ENCODE measurements around the gene LPP.

Gene LPP, protein sequence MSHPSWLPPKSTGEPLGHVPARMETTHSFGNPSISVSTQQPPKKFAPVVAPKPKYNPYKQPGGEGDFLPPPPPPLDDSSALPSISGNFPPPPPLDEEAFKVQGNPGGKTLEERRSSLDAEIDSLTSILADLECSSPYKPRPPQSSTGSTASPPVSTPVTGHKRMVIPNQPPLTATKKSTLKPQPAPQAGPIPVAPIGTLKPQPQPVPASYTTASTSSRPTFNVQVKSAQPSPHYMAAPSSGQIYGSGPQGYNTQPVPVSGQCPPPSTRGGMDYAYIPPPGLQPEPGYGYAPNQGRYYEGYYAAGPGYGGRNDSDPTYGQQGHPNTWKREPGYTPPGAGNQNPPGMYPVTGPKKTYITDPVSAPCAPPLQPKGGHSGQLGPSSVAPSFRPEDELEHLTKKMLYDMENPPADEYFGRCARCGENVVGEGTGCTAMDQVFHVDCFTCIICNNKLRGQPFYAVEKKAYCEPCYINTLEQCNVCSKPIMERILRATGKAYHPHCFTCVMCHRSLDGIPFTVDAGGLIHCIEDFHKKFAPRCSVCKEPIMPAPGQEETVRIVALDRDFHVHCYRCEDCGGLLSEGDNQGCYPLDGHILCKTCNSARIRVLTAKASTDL

DNA sequence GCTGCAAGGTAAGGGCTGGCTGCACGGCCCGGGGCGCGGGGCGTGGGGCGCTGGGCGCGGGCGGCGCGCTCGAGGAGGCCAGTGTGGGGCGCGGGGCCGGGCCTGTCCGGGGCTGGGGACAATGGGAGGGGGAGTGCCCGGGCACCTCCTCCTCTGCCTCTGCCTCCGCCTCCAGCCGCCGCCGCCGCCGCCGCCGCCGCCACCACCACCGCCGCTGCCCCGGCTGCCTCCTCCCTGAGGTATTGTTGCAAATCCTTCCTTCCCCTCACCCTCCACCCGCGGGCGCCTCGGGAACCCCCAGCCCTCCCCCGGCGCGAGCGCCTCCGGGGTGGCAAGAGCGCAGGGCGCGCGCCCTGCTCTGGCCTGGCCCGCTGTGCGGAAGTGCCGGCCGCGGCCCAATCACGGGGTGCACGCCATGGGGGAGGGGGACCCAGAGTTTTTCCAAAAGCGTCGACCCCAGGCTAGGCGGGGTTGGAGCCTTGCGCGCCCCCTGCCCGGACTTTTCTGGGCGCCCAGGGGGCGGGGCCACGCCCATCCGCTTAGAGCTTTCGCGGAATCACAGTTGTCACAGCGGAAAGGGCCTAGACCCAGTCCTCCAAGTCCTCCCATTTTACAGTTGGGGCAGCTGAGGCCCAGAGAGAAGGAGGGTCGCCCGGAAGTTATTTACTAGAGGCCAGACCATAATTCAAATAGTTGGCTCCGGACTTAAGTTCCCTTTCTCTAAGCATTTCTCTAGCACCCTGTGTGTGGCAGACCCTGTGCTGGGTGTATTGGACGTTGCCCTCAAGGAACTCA is at the start of gene LPP:
LPP (plus strand) TSS at position 144 of the 795 bp plus-strand sequence. CDS start 251,964 bp downstream, outside the sequence.
- TF ChIP-seq, protein P1, sequence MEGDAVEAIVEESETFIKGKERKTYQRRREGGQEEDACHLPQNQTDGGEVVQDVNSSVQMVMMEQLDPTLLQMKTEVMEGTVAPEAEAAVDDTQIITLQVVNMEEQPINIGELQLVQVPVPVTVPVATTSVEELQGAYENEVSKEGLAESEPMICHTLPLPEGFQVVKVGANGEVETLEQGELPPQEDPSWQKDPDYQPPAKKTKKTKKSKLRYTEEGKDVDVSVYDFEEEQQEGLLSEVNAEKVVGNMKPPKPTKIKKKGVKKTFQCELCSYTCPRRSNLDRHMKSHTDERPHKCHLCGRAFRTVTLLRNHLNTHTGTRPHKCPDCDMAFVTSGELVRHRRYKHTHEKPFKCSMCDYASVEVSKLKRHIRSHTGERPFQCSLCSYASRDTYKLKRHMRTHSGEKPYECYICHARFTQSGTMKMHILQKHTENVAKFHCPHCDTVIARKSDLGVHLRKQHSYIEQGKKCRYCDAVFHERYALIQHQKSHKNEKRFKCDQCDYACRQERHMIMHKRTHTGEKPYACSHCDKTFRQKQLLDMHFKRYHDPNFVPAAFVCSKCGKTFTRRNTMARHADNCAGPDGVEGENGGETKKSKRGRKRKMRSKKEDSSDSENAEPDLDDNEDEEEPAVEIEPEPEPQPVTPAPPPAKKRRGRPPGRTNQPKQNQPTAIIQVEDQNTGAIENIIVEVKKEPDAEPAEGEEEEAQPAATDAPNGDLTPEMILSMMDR (IDR thresholded peaks at IDR 0.05; ENCODE audit: control insufficient read depth, insufficient read depth, low read depth, low read length, missing control alignments), result no peak
- no peak for DNase-seq (ENCODE audit: low read depth)
- H3K4me3 ChIP-seq (ENCODE audit: control insufficient read depth, low read depth, low read length), result peak within 1 kb of the TSS; percentile 76

DNA sequence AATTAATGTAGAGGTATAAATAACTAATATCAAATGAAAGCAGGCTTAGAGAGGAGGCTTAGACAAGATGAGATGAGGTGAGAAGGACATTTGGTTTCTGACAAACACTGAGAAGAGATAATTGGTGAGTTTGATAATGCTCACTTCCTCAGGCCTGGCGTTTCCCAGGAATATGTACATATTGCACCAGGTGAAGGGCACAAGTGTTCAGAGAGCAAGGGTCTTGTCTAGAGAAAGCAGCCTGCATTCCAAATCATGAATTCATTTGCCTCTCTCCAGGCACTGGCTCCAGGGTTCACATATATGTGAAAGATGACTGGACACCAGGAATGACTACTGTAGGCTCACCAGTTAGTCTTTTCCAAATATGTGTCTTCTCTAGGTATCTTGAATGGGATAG is 48.0 kb upstream of the LPP start:
- H3K4me3 ChIP-seq (ENCODE audit: control insufficient read depth, low read depth, low read length), result no peak overlapping the region
- TF ChIP-seq, protein P1 (IDR thresholded peaks at IDR 0.05; ENCODE audit: control insufficient read depth, insufficient read depth, low read depth, low read length, missing control alignments), result no peak
- DNase-seq (ENCODE audit: low read depth), result no peak

DNA sequence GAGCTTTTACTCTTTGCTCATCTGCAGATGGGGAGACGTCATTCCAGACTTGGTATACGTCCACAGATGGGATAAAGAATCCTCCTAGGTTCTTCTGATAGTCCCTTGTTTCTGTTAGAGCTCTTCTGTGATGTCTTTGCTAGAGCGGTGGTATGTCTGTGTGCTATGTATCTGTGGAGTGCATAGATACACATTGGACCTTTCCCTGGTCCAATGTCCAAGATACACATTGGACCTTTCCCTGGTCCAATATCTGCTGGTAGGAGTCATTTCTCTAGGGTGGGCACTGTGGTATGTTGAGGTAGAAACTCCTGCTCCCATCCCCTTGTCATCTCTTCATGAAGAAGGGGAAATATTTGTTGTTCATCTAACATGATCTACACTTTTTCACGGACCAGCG is 47.5 kb upstream of the LPP start:
- TF ChIP-seq, protein P1 (IDR thresholded peaks at IDR 0.05; ENCODE audit: control insufficient read depth, insufficient read depth, low read depth, low read length, missing control alignments), result no peak
- no peak for DNase-seq (ENCODE audit: low read depth)

DNA sequence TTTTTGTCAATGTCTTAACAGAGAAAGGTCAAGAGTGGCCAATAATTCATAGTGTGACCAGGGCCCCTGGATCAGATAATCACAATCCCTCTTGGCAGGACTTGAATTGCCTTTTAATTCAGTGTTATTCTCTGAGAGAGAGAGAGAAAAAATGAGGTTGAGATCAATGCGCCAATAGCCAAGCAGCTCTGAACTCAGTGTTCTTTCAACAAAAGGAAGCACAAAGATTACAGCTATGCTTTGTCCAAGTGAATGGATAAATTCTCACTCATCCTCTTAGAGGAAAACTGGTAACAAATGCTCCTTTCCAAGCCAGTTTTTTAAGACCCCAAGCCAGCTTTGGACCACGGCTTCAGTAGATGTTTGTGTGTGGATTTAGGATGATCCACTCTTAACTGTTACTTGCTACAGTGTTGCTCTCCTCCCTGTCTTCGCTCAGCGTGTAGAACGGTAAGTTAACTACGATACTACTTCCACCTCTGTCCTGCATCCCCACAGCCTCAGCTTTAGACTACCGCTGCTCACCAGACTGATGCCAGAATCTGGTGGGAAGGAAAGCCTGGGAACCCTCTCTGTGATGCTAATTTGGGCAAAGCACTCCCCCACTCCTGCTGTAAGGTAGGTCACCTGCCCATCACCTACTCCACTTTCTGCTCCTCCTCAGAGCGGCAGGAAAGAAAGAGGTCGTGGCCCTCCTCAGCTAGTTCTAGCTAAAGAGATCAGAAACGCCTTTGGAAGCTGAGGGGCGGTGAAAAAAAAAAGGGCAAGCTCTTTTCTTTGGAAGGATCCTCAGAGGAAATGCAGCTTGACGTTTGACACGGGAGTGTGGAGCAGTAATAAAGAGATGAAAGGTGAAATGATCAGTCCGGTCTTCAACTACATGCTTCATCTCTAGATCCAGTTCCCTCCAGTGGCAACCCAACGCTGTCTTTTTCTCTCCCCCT is 46.8 kb upstream of the LPP start:
- no peak overlapping the region for H3K4me3 ChIP-seq (ENCODE audit: control insufficient read depth, low read depth, low read length)

More for the DNA sequence above, 47.5 kb upstream of the LPP start:
- H3K4me3 ChIP-seq (ENCODE audit: control insufficient read depth, low read depth, low read length), result no peak overlapping the region

DNA sequence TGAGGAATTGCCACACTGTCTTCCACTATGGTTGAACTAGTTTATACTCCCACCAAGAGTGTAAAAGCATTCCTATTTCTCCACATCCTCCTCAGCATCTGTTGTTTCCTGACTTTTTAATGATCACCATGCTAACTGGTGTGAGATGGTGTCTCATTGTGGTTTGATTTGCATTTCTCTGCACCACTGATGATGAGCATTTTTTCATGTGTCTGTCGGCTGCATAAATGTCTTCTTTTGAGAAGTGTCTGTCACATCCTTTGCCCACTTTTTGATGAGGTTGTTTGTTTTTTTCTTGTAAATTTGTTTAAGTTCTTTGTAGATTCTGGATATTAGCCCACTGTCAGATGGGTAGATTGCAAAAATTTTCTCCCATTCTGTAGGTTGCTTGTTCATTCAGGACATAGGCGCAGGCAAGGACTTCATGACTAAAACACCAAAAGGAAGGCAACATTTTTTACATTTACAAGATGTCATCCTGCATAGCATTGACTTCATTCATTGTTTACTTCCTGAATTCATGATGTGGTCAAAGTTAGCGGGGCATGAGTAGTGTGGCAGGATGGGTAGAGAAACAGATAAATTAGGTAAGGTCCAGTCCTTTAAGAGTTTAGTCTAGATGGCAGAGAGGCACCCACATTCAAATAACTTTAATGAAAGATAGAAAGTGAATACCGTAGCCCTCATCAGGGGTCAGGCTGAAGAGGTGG is 45.1 kb upstream of the LPP start:
- TF ChIP-seq, protein P1 (IDR thresholded peaks at IDR 0.05; ENCODE audit: control insufficient read depth, insufficient read depth, low read depth, low read length, missing control alignments), result no peak
- no peak overlapping the region for H3K4me3 ChIP-seq (ENCODE audit: control insufficient read depth, low read depth, low read length)
- no peak for DNase-seq (ENCODE audit: low read depth)

More for the DNA sequence above, 46.8 kb upstream of the LPP start:
- no peak for DNase-seq (ENCODE audit: low read depth)
- TF ChIP-seq, protein P1 (IDR thresholded peaks at IDR 0.05; ENCODE audit: control insufficient read depth, insufficient read depth, low read depth, low read length, missing control alignments), result no peak

Measured in AG09309 (cell line).